Fibroblast of skin of left biceps (primary cell): ENCODE results near the gene CST9L.
"Not testable (repeated sequence)": the region's sequence is repeated elsewhere in the genome, so short reads cannot be mapped to it uniquely, and the experiment has no call there.

Source experiments
- DNase-seq, 2 experiments: peaks; one replicate each; pipeline ENCODE4 v3.0.0-alpha.2; 2013; ENCODE audit warnings: low read depth in 2 of 2

CST9L gene

GRCh38 chr20:23586735-23587525 lies 18.6 kb upstream of the CST9L start:
- DNase-seq = no peak

GRCh38 chr20:23585808-23586734 lies 17.8 kb upstream of the CST9L start:
- DNase-seq = no peak

GRCh38 chr20:23585449-23585807 lies 17.1 kb upstream of the CST9L start:
- DNase-seq = no peak

GRCh38 chr20:23584434-23585199 lies 16.3 kb upstream of the CST9L start:
- no peak for DNase-seq

- no peak for DNase-seq
These were observed 15.2 kb upstream of the CST9L start for GRCh38 chr20:23583526-23583925.

- DNase-seq = no peak
These were observed 14.0 kb upstream of the CST9L start for GRCh38 chr20:23582293-23582692.

GRCh38 chr20:23581833-23582232 lies 13.5 kb upstream of the CST9L start:
- not testable (repeated sequence) for DNase-seq

- DNase-seq = no peak
These were observed 6.7 kb upstream of the CST9L start for GRCh38 chr20:23574977-23575376.

GRCh38 chr20:23570178-23570760 lies 2.0 kb upstream of the CST9L start:
- no peak for DNase-seq

- no peak for DNase-seq
These were observed 1.3 kb upstream of the CST9L start for GRCh38 chr20:23569570-23569969.

- DNase-seq = no peak
These were observed 667 bp upstream of the CST9L start for GRCh38 chr20:23568971-23569330.

- DNase-seq = no peak
These were observed 1.9 kb downstream of the CST9L start for GRCh38 chr20:23566199-23566932.

- DNase-seq = no peak
These were observed 2.7 kb downstream of the CST9L start for GRCh38 chr20:23565503-23566045.

GRCh38 chr20:23564927-23565326 lies 3.4 kb downstream of the CST9L start:
- DNase-seq = no peak

GRCh38 chr20:23562721-23563342 lies 5.5 kb downstream of the CST9L start:
- DNase-seq = no peak

- DNase-seq = no peak
These were observed 13.9 kb downstream of the CST9L start for GRCh38 chr20:23554401-23554800.

GRCh38 chr20:23551786-23552185 lies 16.5 kb downstream of the CST9L start:
- DNase-seq = no peak

- DNase-seq = no peak
These were observed 16.9 kb downstream of the CST9L start for GRCh38 chr20:23551383-23551782.

GRCh38 chr20:23550227-23550626 lies 18.1 kb downstream of the CST9L start:
- no peak for DNase-seq

- DNase-seq = no peak
These were observed 19.9 kb downstream of the CST9L start for GRCh38 chr20:23548408-23548807.
